ENCODE data around the gene GKN1. TPM values are rescaled to one million over a fixed set of nuclear protein-coding genes. Genes with fewer than 3 reads are reported as not detected.

The GKN1 gene
- total and polyA plus RNA-seq, 4 donors, result not detected

DNA sequence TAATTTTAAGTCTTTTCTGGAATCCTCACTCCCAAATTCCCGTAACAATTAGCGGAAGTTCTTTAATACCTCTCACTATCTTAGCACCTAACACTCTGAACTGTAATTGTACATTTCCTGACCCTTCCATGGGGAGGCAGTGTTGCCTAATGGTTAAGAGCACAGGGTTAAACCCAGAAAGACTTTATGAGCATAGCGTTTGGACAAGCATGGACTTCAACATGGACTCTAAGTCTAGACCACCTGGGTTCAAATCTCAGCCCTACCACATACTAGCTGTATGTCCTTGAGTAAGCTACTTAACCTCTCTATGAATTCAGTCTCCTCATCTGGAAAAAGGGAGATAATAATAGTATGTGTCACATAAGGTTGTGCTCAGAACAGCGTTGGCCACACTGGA lies 51.6 kb downstream of the GKN1 start (continued):
- TF ChIP-seq RAD21 (IDR thresholded peaks at IDR 0.05) (peak; percentile 99), EGR1 (IDR thresholded peaks at IDR 0.05; ENCODE audit: low read depth in 2 of 2) (no peak), SP1 (IDR thresholded peaks at IDR 0.05) (no peak)

GRCh38 chr2:69026691-69027459 lies 52.4 kb downstream of the GKN1 start:
- Histone ChIP-seq H3K27ac (ENCODE audit: low read depth in 1 of 2, low read length in 2 of 2) (no peak overlapping the region), H3K4me3 (ENCODE audit: low read depth in 1 of 3, low read length in 3 of 3) (no peak overlapping the region), H3K9me3 (ENCODE audit: control insufficient read depth in 4 of 4, low read length in 3 of 4) (no peaks in the 10 kb centered on the region), H3K36me3 (ENCODE audit: control insufficient read depth in 4 of 4, insufficient read depth in 3 of 4, low read depth in 1 of 4, low read length in 3 of 4) (no peaks in the 10 kb centered on the region), H3K27me3 (ENCODE audit: control insufficient read depth in 4 of 4, insufficient read depth in 4 of 4, low read length in 3 of 4) (no peaks in the 10 kb centered on the region), H3K4me1 (ENCODE audit: control insufficient read depth in 4 of 4, insufficient read depth in 4 of 4, low read length in 3 of 4) (peaks cover 0 to 2% (median 0%) of the 10 kb centered on the region in 4 donors), H3K9ac (ENCODE audit: low read depth in 1 of 2, low read length in 2 of 2) (no peak overlapping the region)
- TF ChIP-seq NR2F2 (IDR thresholded peaks at IDR 0.05) (peak; percentile 75), RXRA (IDR thresholded peaks at IDR 0.05) (peak in 1 of 2 donors; percentile 20), YY1 (IDR thresholded peaks at IDR 0.05) (no peak), EGR1 (IDR thresholded peaks at IDR 0.05; ENCODE audit: low read depth in 2 of 2) (no peak)
- WGBS, result 90% methylated on average over 13 of the region's 13 CpGs
- no peak for DNase-seq (ENCODE audit: low spot score)

Other genes starting within 250 kb of the GKN1 start
- 1 to 10 TPM; 6.4 to 7.0 TPM for gene ARHGAP25, start 239.8 kb upstream of the GKN1 start, total RNA-seq
- gene ARHGAP25, start 239.8 kb upstream of the GKN1 start, polyA plus RNA-seq, result 1 to 10 TPM; 3.5 to 4.2 TPM
- gene BMP10, start 103.2 kb upstream of the GKN1 start, total RNA-seq, result 1 to 10 TPM; 8.0 to 9.5 TPM
- 1 to 10 TPM in 1 of 2 donors, under 1 TPM in 1; 0.39 to 10.0 TPM for gene BMP10, start 103.2 kb upstream of the GKN1 start, polyA plus RNA-seq
- 1 to 10 TPM in 1 of 2 donors, not detected in 1; 9.1 TPM for gene GKN2, start 21.7 kb upstream of the GKN1 start, total RNA-seq
- gene GKN2, start 21.7 kb upstream of the GKN1 start, polyA plus RNA-seq, result not detected
- gene ANTXR1, start 38.5 kb downstream of the GKN1 start, total RNA-seq, result 1 to 10 TPM; 1.9 to 3.6 TPM
- 1 to 10 TPM in 1 of 2 donors, under 1 TPM in 1; 0.60 to 1.7 TPM for gene ANTXR1, start 38.5 kb downstream of the GKN1 start, polyA plus RNA-seq